Osteoblast (primary cell): ENCODE measurements around the gene ATP5F1D. TPM values are rescaled to one million over a fixed set of nuclear protein-coding genes. Genes with fewer than 3 reads are reported as not detected.
"Not testable (repeated sequence)": the region's sequence is repeated elsewhere in the genome, so short reads cannot be mapped to it uniquely, and the experiment has no call there.

Experiments
- DNase-seq: peaks from one replicate; pipeline ENCODE4 v3.0.0; 2011; ENCODE audit warnings: low spot score, mixed read lengths; ENCODE audit not compliant: insufficient read length; ENCODE audit errors: missing footprints
- H2AFZ ChIP-seq: 2 replicates; pipeline ENCODE4 v1.6.0; 2011; ENCODE audit warnings: mild to moderate bottlenecking, low read length
- H3K27ac ChIP-seq: 2 replicates; pipeline ENCODE4 v1.5.1; 2011; ENCODE audit warnings: mild to moderate bottlenecking, low read depth, low read length, moderate library complexity
- H3K27me3 ChIP-seq: 2 replicates; pipeline ENCODE4 v1.6.0; 2012; ENCODE audit warnings: mild to moderate bottlenecking, control low read depth, inconsistent platforms, low read length, moderate library complexity; ENCODE audit not compliant: insufficient read depth
- H3K36me3 ChIP-seq: 2 replicates; pipeline ENCODE4 v1.5.1; 2011; ENCODE audit warnings: mild to moderate bottlenecking, low read length, control low read depth, moderate library complexity; ENCODE audit not compliant: insufficient read depth
- H3K4me1 ChIP-seq: 2 replicates; pipeline ENCODE4 v1.5.1; 2011; ENCODE audit warnings: mild to moderate bottlenecking, low read length, control low read depth, moderate library complexity; ENCODE audit not compliant: insufficient read depth
- H3K4me2 ChIP-seq: 2 replicates; pipeline ENCODE4 v1.6.0; 2011; ENCODE audit warnings: mild to moderate bottlenecking, low read length; ENCODE audit not compliant: insufficient read depth
- H3K4me3 ChIP-seq: fragments of 200-600 bp; sonication (generic); 3 replicates; pipeline ENCODE4 v1.5.1; 2012; ENCODE audit warnings: mild to moderate bottlenecking, low read length, inconsistent platforms; ENCODE audit not compliant: insufficient read depth
- H3K79me2 ChIP-seq: 2 replicates; pipeline ENCODE4 v1.6.0; 2012; ENCODE audit warnings: mild to moderate bottlenecking, low read length, control low read depth, inconsistent platforms; ENCODE audit not compliant: insufficient read depth
- H3K9me3 ChIP-seq: 2 replicates; pipeline ENCODE4 v1.5.1; 2011; ENCODE audit warnings: low read depth, low read length, control low read depth
- H4K20me1 ChIP-seq: 2 replicates; pipeline ENCODE4 v1.6.0; 2012; ENCODE audit warnings: mild to moderate bottlenecking, low read length, control low read depth; ENCODE audit not compliant: insufficient read depth
- total RNA-seq: library from RNA; depleted of rRNA; stranded (reverse); fragments of >200 nt; gene quantifications from 2 replicates; pipeline ENCODE4 v1.2.3, GENCODE V29; 2012
- TF ChIP-seq, protein P1 (sequence below): IDR thresholded peaks from 2 replicates; pipeline ENCODE4 v1.5.1; 2011; ENCODE audit warnings: mild to moderate bottlenecking, low read depth, low read length, moderate library complexity; ENCODE audit errors: extremely low read depth

The ATP5F1D gene
- total RNA-seq, 1 donor: 13.8 TPM

DNA sequence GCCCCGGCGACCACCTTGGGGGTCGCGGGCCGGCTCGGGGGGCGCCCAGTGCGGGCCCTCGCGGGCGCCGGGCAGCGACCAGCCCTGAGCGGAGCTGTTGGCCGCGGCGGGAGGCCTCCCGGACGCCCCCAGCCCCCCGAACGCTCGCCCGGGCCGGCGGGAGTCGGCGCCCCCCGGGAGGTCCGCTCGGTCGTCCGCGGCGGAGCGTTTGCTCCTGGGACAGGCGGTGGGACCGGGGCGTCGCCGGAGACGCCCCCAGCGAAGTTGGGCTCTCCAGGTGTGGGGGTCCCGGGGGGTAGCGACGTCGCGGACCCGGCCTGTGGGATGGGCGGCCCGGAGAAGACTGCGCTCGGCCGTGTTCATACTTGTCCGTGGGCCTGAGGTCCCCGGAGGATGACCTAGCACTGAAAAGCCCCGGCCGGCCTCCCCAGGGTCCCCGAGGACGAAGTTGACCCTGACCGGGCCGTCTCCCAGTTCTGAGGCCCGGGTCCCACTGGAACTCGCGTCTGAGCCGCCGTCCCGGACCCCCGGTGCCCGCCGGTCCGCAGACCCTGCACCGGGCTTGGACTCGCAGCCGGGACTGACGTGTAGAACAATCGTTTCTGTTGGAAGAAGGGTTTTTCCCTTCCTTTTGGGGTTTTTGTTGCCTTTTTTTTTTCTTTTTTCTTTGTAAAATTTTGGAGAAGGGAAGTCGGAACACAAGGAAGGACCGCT is 35.2 kb upstream of the ATP5F1D start:
- Histone ChIP-seq H4K20me1 (peaks cover 20% of the 10 kb centered on the region), H3K4me1 (peaks cover 24% of the 10 kb centered on the region), H3K4me3 (peak overlapping the region; percentile 90), H3K79me2 (peaks cover 50% of the 10 kb centered on the region), H3K4me2 (peak overlapping the region; percentile 98), H2AFZ (no peak overlapping the region), H3K27ac (peak overlapping the region; percentile 79), H3K9me3 (no peaks in the 10 kb centered on the region), H3K27me3 (no peaks in the 10 kb centered on the region), H3K36me3 (peaks cover 12% of the 10 kb centered on the region)
- no peak for DNase-seq
- TF ChIP-seq, protein P1, sequence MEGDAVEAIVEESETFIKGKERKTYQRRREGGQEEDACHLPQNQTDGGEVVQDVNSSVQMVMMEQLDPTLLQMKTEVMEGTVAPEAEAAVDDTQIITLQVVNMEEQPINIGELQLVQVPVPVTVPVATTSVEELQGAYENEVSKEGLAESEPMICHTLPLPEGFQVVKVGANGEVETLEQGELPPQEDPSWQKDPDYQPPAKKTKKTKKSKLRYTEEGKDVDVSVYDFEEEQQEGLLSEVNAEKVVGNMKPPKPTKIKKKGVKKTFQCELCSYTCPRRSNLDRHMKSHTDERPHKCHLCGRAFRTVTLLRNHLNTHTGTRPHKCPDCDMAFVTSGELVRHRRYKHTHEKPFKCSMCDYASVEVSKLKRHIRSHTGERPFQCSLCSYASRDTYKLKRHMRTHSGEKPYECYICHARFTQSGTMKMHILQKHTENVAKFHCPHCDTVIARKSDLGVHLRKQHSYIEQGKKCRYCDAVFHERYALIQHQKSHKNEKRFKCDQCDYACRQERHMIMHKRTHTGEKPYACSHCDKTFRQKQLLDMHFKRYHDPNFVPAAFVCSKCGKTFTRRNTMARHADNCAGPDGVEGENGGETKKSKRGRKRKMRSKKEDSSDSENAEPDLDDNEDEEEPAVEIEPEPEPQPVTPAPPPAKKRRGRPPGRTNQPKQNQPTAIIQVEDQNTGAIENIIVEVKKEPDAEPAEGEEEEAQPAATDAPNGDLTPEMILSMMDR: no peak

DNA sequence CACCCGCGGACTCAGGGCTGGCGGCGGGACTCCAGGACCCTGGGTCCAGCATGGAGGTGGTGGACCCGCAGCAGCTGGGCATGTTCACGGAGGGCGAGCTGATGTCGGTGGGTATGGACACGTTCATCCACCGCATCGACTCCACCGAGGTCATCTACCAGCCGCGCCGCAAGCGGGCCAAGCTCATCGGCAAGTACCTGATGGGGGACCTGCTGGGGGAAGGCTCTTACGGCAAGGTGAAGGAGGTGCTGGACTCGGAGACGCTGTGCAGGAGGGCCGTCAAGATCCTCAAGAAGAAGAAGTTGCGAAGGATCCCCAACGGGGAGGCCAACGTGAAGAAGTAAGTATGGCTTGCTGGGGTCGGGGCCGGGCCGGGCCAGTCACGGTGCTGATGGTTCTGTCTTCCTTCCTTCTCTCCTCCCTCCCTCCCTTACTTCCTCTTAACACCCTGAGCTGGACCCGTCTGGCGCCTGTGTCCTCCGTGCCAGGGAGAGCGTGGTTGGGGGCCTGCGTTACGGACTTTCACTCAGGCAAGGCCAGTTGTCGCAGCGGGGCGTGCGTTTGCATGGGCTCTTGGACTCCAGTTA is 34.6 kb upstream of the ATP5F1D start:
- Histone ChIP-seq H3K4me1 (peaks cover 31% of the 10 kb centered on the region), H3K9me3 (no peaks in the 10 kb centered on the region), H4K20me1 (peaks cover 20% of the 10 kb centered on the region), H3K27me3 (no peaks in the 10 kb centered on the region), H3K27ac (peak overlapping the region; percentile 79), H3K79me2 (peaks cover 56% of the 10 kb centered on the region), H2AFZ (no peak overlapping the region), H3K4me3 (peak overlapping the region; percentile 90), H3K36me3 (peaks cover 12% of the 10 kb centered on the region), H3K4me2 (peak overlapping the region; percentile 98)
- TF ChIP-seq, protein P1: no peak
- DNase-seq: peak; percentile 88

DNA sequence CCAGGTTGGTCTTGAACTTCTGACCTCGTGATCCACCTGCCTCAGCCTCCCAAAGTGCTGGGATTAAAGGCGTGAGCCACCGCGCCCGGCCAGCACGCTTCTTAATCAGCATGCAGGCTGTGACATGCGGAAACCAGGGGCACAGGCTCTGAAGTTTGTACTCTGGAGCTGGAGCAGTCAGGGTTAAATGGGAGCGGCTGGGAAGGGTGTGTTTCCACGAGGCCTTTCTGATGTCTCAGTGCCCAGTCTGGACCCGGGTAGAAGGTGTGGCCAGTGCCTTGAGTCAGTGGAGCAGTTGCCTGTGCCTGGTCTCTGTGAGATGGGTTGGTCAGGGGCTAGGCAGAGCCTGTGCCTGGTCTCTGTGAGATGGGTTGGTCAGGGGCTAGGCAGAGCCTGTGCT is 32.7 kb upstream of the ATP5F1D start:
- not testable (repeated sequence) for H3K27me3 ChIP-seq, H2AFZ ChIP-seq, H3K27ac ChIP-seq, H3K4me3 ChIP-seq, H3K9me3 ChIP-seq, H3K4me2 ChIP-seq
- Histone ChIP-seq H3K4me1 (peaks cover 33% of the 10 kb centered on the region), H3K79me2 (peaks cover 73% of the 10 kb centered on the region), H4K20me1 (peaks cover 20% of the 10 kb centered on the region), H3K36me3 (peaks cover 15% of the 10 kb centered on the region)
- peak; percentile 87 for DNase-seq

DNA sequence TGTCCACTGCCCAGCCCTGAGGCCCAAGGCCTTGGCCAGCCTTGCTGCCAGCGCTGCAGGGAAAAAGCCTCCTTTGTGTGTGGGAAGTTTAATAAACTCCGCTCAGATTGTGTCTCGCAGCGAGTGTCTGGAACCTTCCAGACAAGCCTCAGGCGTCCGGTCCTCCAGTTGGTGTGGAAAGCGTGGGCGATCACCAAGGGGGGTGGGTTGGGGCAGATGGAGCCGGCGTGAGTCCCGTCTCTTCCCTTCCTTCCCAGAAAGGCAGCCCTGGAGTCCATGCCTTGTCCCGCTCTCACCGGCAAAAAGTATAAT is 31.4 kb upstream of the ATP5F1D start:
- Histone ChIP-seq H4K20me1 (peaks cover 20% of the 10 kb centered on the region), H2AFZ (no peak overlapping the region), H3K36me3 (peaks cover 15% of the 10 kb centered on the region), H3K27me3 (no peaks in the 10 kb centered on the region), H3K4me3 (no peak overlapping the region), H3K9me3 (no peaks in the 10 kb centered on the region), H3K4me1 (peaks cover 44% of the 10 kb centered on the region), H3K79me2 (peaks cover 87% of the 10 kb centered on the region), H3K4me2 (no peak overlapping the region), H3K27ac (peak overlapping the region; percentile 45)
- peak; percentile 15 for DNase-seq
- TF ChIP-seq, protein P1: no peak
